ENCODE measurements around the gene AMELX. TPM values are rescaled to one million over a fixed set of nuclear protein-coding genes. Genes with fewer than 3 reads are reported as not detected.

The AMELX gene
- total RNA-seq: not detected

DNA sequence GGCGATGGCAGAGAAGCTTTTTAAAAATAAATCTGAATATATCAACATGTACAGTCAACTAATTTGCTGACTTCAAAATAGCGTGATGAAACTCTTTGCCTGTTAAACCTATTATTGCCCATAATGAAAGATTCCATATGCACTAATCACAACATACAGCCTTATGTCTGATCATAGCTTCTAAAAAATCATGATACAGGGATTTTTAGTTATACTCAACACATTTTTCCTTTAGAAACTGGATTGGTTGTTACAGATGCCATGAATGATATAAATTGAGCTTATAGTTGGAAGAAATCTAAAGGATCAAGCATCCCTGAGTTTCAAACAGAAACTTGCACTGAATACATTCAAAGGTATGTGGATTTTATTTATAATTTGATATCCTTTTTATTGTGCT, at the start of gene AMELX:
TSS of gene AMELX (plus strand) at position 301 of the 400 bp plus-strand sequence. CDS start 1,376 bp downstream, outside the sequence.
- CTCF ChIA-PET: no interaction called here
- POLR2A ChIA-PET: no interaction called here

DNA sequence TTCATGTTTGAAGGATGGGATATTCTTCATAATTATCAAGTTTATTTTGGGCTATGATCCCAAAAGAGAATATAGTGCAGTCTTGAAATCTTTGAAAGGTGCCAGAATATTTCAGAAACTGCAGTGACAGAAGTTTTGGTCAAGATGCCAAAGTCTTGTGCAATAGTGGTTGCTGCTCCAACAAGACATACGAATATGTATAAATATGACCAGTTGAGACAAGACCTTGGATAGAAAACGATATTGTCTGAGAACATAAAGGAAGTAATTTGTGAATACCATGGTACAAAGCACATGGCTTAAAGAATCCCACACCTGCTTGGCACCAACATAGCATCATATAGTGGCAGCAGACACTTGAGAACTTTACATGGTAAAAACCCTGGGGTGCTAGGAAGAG, 48.6 kb upstream of the AMELX start:
- CTCF ChIA-PET: no interaction called here
- POLR2A ChIA-PET: no interaction called here

- ChIA-PET CTCF (no interaction called here), POLR2A (no interaction called here)
Observed at GRCh38 chrX:11254417-11255109, 38.6 kb upstream of the AMELX start.

DNA sequence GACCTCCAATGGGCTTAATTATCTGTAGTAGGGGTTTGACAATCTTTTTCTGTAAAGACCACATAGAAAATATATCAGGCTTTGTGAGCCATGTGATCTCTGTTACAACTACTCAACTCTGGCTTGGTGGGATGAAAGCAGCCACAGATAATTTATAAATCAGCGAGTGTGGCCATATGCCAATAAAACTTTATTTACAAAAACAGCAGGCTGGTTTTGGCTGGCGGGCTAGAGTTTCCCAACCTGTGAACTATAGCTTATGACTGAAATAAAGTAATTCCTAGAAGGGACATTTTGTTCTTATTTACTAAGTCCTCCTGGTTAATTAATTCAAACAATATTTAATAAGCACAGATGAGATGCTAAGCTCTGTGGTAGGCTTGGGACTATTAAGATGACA, 35.9 kb upstream of the AMELX start:
- ChIA-PET POLR2A (no interaction called here), CTCF (no interaction called here)

DNA sequence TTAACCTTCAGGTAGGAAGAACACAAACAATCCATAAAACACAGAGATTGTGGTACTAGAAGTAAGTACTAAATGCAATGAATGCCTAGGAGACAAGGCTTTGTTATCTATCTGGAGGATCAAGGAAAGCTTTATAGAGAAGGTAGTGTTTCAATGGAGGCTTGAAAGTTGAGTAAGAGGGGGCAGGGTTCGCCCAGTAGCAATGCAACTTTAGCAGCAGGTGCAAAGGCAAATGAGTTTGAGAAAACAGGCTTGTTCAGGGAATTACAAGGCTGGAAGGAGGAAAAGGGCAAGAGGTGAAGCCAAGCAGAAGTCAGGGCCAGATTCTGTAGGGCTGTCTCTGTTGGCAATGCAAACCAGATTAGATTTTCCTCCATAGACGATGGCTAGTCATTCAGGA, 35.5 kb upstream of the AMELX start:
- POLR2A ChIA-PET: no interaction called here
- CTCF ChIA-PET: no interaction called here

DNA sequence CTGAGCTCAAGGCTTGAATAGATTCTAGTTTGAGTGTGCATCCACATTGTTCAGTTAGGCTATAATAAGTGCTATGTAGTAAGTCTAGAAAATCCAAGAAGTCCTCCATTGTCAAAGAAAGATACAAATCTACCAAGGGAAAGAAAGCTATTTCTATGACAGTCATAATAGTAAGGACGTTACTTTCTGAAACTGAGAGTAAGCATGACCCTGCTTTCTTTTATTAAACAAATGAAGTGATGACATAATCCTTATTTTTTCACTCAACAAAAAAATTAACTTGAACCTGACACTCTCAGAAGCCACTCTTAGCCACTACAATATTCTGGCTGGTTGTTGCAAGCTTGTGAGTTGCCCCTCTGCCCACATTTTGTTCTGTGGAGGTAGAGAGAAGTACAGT, 33.8 kb upstream of the AMELX start:
- ChIA-PET POLR2A (no interaction called here), CTCF (no interaction called here)

GRCh38 chrX:11261260-11261659, 32.0 kb upstream of the AMELX start:
- POLR2A ChIA-PET: no interaction called here

DNA sequence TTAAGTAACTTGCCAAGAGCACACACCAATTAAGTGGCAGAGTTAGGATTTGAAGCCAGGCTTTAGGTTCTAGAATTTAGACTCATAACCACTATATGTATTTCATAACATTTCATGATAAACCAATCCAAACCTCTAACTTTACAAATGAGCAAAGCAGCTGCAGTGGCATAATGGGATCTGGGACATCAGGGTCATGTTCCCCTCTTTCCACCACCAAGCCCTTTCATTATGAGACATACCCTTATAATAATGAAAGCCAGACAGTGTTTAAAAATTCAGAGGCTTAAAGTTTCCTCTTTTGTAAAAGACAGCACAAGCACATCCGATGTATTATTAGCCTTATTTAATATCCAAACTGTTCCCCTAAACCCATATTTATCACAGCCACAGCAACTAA, 28.3 kb upstream of the AMELX start:
- ChIA-PET CTCF (no interaction called here), POLR2A (no interaction called here)

More at GRCh38 chrX:11261260-11261659, 32.0 kb upstream of the AMELX start:
- CTCF ChIA-PET: no interaction called here

DNA sequence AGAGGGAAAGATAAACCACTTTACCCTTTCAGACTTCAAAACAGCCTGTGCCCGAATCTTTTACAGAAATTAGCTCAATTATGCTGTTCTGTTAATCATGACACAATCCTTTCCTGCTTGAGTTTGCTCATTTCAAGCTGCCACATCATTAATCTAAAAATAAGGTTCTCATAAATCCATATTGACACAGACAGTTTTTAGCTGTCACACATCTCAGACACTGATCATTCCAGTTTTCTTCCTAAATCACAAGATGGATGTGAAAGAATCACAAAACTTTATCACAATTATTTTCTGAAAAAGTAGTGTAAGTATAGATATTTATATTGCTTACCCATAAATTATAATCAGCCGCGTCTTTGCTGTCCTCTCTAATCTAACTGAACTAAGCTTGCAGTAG, 27.9 kb upstream of the AMELX start:
- ChIA-PET CTCF (no interaction called here), POLR2A (no interaction called here)

GRCh38 chrX:11266573-11267003, 26.6 kb upstream of the AMELX start:
- POLR2A ChIA-PET: no interaction called here
- CTCF ChIA-PET: no interaction called here

DNA sequence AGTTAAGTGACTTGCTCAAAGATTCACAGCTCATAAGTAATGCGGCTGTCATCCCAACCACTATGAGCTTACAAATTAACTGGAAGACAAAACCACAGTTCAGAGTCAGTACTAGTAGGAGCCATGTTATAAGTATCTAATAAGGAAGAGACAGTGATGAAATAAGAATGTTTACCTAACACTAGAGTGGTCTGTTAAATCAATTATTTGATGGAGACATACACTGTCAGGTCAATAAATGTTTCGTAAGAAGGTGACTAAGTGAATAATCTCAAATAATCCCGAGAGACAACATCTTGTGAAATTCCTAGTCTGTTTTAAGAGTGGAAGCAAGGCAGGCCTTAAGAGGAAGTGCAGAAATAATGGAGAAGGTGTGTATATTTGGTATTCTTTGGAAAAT, 25.8 kb upstream of the AMELX start:
- ChIA-PET POLR2A (no interaction called here), CTCF (no interaction called here)

DNA sequence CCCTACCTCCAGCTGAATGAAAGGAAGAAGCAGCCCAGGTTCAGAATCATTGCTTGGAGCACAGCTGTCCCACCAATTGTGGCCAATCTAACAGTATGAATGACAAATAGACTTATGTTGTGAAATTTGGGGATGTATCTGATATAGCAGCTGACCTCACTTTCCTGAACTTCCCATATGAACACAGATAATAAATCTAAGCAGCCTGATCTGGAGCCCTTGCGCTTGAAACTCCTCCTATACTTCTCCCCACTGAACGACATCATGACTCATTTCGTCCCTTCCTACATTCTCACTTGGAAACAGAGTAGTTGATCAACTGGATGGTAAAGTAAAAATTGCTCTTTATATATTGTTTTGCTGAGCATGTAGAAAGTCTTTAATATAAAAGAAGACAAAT, 24.2 kb upstream of the AMELX start:
- CTCF ChIA-PET: no interaction called here
- POLR2A ChIA-PET: no interaction called here

GRCh38 chrX:11269996-11270395, 23.2 kb upstream of the AMELX start:
- POLR2A ChIA-PET: no interaction called here

GRCh38 chrX:11272290-11272689, 20.9 kb upstream of the AMELX start:
- CTCF ChIA-PET: no interaction called here
- POLR2A ChIA-PET: no interaction called here

More at GRCh38 chrX:11269996-11270395, 23.2 kb upstream of the AMELX start:
- CTCF ChIA-PET: interaction anchor here (0.5 kb wide), 1 partner anchor 594 kb away, joined by 4 read pairs; no protein-coding TSS in a partner anchor

DNA sequence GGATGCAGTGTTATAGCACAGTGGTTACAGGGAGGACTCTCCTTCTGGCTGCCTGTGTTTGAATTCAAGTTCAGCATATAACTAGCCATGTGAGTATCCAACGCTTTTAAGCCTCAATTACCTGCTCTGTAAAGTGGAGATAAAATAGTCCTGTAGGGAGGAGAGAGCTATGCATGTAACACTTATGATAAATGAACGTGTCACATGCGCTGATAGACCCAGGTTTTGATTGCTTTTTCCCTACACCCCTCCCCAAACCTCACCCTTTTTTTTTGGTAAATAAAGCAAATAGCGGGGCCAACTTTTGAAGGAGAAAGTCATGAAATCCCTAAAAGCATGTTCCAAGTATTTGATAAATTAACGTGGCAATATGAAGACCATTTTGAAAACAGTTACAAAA, 20.4 kb upstream of the AMELX start:
- ChIA-PET POLR2A (no interaction called here), CTCF (no interaction called here)

GRCh38 chrX:11273544-11273943, 19.7 kb upstream of the AMELX start:
- ChIA-PET POLR2A (no interaction called here), CTCF (no interaction called here)

- ChIA-PET POLR2A (no interaction called here), CTCF (no interaction called here)
Observed at GRCh38 chrX:11282043-11282442, 11.2 kb upstream of the AMELX start.

- ChIA-PET POLR2A (no interaction called here), CTCF (no interaction called here)
Observed at GRCh38 chrX:11285651-11286050, 7.6 kb upstream of the AMELX start.

DNA sequence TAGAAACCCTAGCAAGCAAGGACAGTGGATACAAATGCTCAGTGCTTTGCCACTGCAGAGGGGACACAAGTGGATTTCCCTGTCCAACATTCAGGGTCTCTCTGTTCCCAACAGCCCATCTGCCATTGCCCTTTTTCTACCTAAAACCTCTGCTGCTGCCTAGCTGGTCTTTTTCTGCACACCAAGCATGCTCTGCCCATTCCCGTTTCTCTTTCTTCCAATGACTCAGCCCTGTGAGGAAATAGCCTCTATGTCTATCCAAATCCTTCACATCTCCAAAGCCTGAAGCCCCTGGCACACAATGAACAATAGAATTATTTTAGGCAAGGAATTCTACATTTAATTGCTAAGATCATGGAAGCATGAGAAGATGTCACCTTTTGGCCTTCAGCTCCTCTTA, 5.7 kb upstream of the AMELX start:
- ChIA-PET CTCF (no interaction called here), POLR2A (no interaction called here)

DNA sequence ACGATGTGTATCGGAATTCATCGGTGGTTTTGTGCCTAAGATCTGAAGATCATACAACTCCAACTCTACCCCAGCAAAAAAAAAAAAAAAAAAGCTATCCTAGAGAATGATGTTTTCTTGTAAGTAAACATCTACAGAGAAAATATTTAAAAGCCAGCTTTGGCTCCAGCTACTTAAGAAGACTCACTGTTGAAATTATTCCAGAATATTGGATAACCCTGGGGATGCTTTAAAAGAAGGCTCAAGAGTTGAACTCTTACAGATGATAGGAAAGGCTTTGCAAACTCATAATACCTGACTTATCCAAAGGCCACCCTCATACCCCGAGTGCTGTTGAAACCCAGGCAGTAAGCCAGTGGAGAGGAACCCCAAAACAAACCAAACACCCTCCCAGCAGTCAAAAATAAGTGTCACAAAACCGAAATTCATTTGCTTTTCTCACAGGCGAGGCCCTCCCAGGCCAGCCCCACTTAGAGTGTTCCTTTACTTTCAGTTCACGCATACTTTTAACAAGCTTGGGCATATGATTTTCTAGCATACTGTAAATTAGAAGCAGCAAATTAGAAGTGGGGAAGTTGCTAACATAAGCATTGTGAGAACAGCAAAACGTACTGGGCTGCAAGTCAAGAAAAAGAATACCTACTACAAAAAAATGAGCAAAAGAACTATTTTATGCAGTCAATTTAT, 2.7 kb upstream of the AMELX start:
- ChIA-PET POLR2A (no interaction called here), CTCF (no interaction called here)

GRCh38 chrX:11296051-11296450, 2.8 kb downstream of the AMELX start:
- CTCF ChIA-PET: no interaction called here
- POLR2A ChIA-PET: no interaction called here

DNA sequence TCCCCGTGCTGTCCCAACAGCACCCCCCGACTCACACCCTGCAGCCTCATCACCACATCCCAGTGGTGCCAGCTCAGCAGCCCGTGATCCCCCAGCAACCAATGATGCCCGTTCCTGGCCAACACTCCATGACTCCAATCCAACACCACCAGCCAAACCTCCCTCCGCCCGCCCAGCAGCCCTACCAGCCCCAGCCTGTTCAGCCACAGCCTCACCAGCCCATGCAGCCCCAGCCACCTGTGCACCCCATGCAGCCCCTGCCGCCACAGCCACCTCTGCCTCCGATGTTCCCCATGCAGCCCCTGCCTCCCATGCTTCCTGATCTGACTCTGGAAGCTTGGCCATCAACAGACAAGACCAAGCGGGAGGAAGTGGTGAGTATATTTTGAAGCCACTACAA, 5.4 kb downstream of the AMELX start:
- POLR2A ChIA-PET: no interaction called here
- CTCF ChIA-PET: no interaction called here

All from activated CD8-positive, alpha-beta memory T cell treated with anti-CD3 and anti-CD28 coated beads for 36 hours (primary cell).